ENCODE data around the gene DNAH9. TPM values are rescaled to one million over a fixed set of nuclear protein-coding genes. Genes with fewer than 3 reads are reported as not detected.
"Not testable (repeated sequence)": the region's sequence is repeated elsewhere in the genome, so short reads cannot be mapped to it uniquely, and the experiment has no call there.

Gene DNAH9
- total RNA-seq, 2 experiments from 2014 or later, result not detected

GRCh38 chr17:11908711-11909146 is 310.5 kb downstream of the DNAH9 start:
- H3K9me3 Mint-ChIP-seq, result peaks cover 7% of the 10 kb centered on the region
- H3K4me1 Mint-ChIP-seq, result no peaks in the 10 kb centered on the region
- ChIA-PET POLR2A (no interaction called here), CTCF (no interaction called here)
- no peak overlapping the region for H3K27ac Mint-ChIP-seq
- H3K27me3 Mint-ChIP-seq, result no peaks in the 10 kb centered on the region
- DNase-seq, result no peak
- H3K36me3 Mint-ChIP-seq (ENCODE audit: low read depth), result no peaks in the 10 kb centered on the region
- no peak overlapping the region for H3K4me3 Mint-ChIP-seq

GRCh38 chr17:11909348-11909747 is 311.1 kb downstream of the DNAH9 start:
- peaks cover 5% of the 10 kb centered on the region for H3K9me3 Mint-ChIP-seq
- no peaks in the 10 kb centered on the region for H3K4me1 Mint-ChIP-seq
- DNase-seq, result no peak
- ChIA-PET POLR2A (no interaction called here), CTCF (no interaction called here)
- H3K4me3 Mint-ChIP-seq, result no peak overlapping the region
- H3K27me3 Mint-ChIP-seq, result no peaks in the 10 kb centered on the region
- no peak overlapping the region for H3K27ac Mint-ChIP-seq
- H3K36me3 Mint-ChIP-seq (ENCODE audit: low read depth), result no peaks in the 10 kb centered on the region

- ChIA-PET CTCF (no interaction called here), POLR2A (no interaction called here)
These were observed 317.8 kb downstream of the DNAH9 start for GRCh38 chr17:11916091-11916490.

DNA sequence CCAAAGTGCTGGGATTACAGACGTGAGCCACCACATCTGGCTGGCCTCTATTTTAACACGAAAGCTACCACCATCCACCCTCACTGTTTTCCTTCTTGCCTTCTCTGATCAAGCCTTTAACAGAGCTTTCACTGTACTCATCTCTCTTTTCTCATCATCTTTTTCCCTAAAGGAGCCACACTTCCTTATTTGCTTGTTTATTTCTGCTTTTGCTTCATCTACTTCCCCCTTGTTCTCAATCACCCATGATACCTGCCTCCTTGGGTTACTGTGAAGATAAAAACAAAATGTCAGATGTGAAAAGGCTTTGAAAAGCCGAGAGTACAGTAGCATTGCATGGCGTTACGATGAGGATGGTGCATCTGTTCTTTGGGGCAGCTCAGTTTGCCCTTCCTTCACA is 319.1 kb downstream of the DNAH9 start:
- Mint-ChIP-seq H3K27me3 (no peaks in the 10 kb centered on the region), H3K9me3 (no peaks in the 10 kb centered on the region), H3K36me3 (ENCODE audit: low read depth) (no peaks in the 10 kb centered on the region), H3K4me1 (no peaks in the 10 kb centered on the region), H3K27ac (no peak overlapping the region), H3K4me3 (no peak overlapping the region)
- POLR2A ChIA-PET, result no interaction called here
- CTCF ChIA-PET, result no interaction called here
- no peak for DNase-seq

More at GRCh38 chr17:11916091-11916490, 317.8 kb downstream of the DNAH9 start:
- no peak for DNase-seq
- H3K4me1 Mint-ChIP-seq, result no peaks in the 10 kb centered on the region
- no peaks in the 10 kb centered on the region for H3K36me3 Mint-ChIP-seq (ENCODE audit: low read depth)
- H3K9me3 Mint-ChIP-seq, result peaks cover 5% of the 10 kb centered on the region
- no peak overlapping the region for H3K4me3 Mint-ChIP-seq
- H3K27ac Mint-ChIP-seq, result no peak overlapping the region
- no peaks in the 10 kb centered on the region for H3K27me3 Mint-ChIP-seq

- ChIA-PET CTCF (no interaction called here), POLR2A (no interaction called here)
- Mint-ChIP-seq H3K27ac (no peak overlapping the region), H3K27me3 (no peaks in the 10 kb centered on the region), H3K36me3 (ENCODE audit: low read depth) (no peaks in the 10 kb centered on the region), H3K4me1 (no peaks in the 10 kb centered on the region), H3K9me3 (no peaks in the 10 kb centered on the region), H3K4me3 (no peak overlapping the region)
- DNase-seq, result no peak
These were observed 323.0 kb downstream of the DNAH9 start for GRCh38 chr17:11921296-11921695.

- Mint-ChIP-seq H3K36me3 (ENCODE audit: low read depth) (no peaks in the 10 kb centered on the region), H3K27me3 (no peaks in the 10 kb centered on the region), H3K4me3 (no peak overlapping the region), H3K4me1 (no peaks in the 10 kb centered on the region), H3K9me3 (no peaks in the 10 kb centered on the region), H3K27ac (no peak overlapping the region)
- DNase-seq, result no peak
- POLR2A ChIA-PET, result no interaction called here
- CTCF ChIA-PET, result no interaction called here
These were observed 324.4 kb downstream of the DNAH9 start for GRCh38 chr17:11922638-11923037.

GRCh38 chr17:11924076-11924475 is 325.8 kb downstream of the DNAH9 start:
- POLR2A ChIA-PET, result no interaction called here
- Mint-ChIP-seq H3K36me3 (ENCODE audit: low read depth) (no peaks in the 10 kb centered on the region), H3K27me3 (no peaks in the 10 kb centered on the region), H3K9me3 (no peaks in the 10 kb centered on the region), H3K4me1 (no peaks in the 10 kb centered on the region), H3K27ac (no peak overlapping the region), H3K4me3 (no peak overlapping the region)
- CTCF ChIA-PET, result no interaction called here
- no peak for DNase-seq

DNA sequence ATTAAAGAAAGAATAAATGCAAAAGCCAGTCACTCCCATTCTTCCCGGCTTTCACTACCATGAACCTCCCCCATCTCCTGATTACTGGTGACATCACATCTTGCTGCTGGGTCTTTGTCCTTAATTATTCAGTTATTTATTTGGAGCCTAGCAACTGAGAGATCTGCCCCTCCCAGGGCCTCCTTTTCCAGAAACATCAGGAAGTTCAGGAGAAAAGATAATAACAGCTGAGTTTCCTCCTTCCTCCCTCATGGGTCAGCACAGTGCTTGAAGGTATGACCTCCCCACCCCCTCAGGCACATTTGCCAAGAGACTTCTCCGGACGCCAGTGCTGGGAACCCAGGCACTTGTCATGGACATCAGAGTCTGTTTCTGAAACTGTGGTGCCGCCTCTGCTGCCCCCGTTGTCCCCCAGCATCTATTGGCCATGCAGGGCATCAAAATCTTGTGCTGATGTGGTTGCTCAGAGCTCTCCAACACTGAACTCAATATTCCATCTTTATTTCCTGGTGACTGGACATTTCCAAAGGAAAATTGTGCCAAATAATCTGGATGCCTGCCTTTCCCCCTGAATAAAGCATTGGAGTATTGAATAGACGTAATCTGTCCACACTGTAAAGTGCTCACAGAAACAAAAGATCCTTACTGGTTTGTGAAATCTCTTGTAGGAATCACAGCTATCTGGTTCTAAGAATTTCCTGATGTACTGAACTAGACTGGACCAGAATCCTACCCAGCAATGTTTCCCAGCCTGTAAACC is 327.2 kb downstream of the DNAH9 start:
- no peak overlapping the region for H3K27ac Mint-ChIP-seq
- no peak for DNase-seq
- H3K9me3 Mint-ChIP-seq, result no peaks in the 10 kb centered on the region
- no peaks in the 10 kb centered on the region for H3K36me3 Mint-ChIP-seq (ENCODE audit: low read depth)
- ChIA-PET CTCF (no interaction called here), POLR2A (interaction anchor here (0.7 kb wide), 1 partner anchor 330 kb away, joined by 3 read pairs; no protein-coding TSS in a partner anchor)
- H3K4me1 Mint-ChIP-seq, result no peaks in the 10 kb centered on the region
- no peak overlapping the region for H3K4me3 Mint-ChIP-seq
- no peaks in the 10 kb centered on the region for H3K27me3 Mint-ChIP-seq

DNA sequence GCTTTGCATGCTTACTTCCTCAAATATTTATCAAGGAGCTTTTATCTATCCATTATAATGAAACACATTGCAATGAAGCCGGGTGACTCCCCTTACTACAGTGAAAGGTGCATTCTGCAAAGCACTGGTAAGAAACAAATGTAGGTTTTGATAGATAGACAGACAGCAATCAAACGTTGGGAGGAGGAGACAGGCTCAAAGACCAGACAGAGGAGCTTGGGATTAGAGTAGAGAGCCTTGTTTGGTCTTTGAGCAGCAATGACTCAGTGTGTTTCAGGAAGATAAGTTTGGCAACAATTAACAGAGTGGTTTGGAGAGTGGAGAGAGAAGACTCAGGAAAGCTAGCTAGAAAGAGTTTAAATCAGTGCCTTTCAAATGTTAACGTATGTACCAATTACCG is 330.2 kb downstream of the DNAH9 start:
- Mint-ChIP-seq H3K36me3 (ENCODE audit: low read depth) (no peaks in the 10 kb centered on the region), H3K4me3 (no peak overlapping the region), H3K4me1 (no peaks in the 10 kb centered on the region), H3K27ac (no peak overlapping the region), H3K9me3 (no peaks in the 10 kb centered on the region), H3K27me3 (no peaks in the 10 kb centered on the region)
- DNase-seq, result no peak
- CTCF ChIA-PET, result no interaction called here
- POLR2A ChIA-PET, result no interaction called here

GRCh38 chr17:11932337-11932898 is 334.1 kb downstream of the DNAH9 start:
- Mint-ChIP-seq H3K4me1 (no peaks in the 10 kb centered on the region), H3K4me3 (no peak overlapping the region), H3K9me3 (no peaks in the 10 kb centered on the region), H3K27me3 (no peaks in the 10 kb centered on the region), H3K36me3 (ENCODE audit: low read depth) (no peaks in the 10 kb centered on the region), H3K27ac (no peak overlapping the region)
- POLR2A ChIA-PET, result no interaction called here
- DNase-seq, result no peak
- CTCF ChIA-PET, result no interaction called here

- Mint-ChIP-seq H3K4me3 (no peak overlapping the region), H3K4me1 (no peaks in the 10 kb centered on the region), H3K27me3 (no peaks in the 10 kb centered on the region), H3K36me3 (ENCODE audit: low read depth) (no peaks in the 10 kb centered on the region), H3K9me3 (no peaks in the 10 kb centered on the region), H3K27ac (no peak overlapping the region)
- CTCF ChIA-PET, result interaction anchor here (1.5 kb wide), 1 partner anchor 20 kb away, joined by 3 read pairs; no protein-coding TSS in a partner anchor
- DNase-seq, result peak; percentile 28
- POLR2A ChIA-PET, result no interaction called here
These were observed 337.6 kb downstream of the DNAH9 start for GRCh38 chr17:11935734-11936406.

GRCh38 chr17:11940904-11941303 is 342.6 kb downstream of the DNAH9 start:
- Mint-ChIP-seq H3K4me3 (no peak overlapping the region), H3K27me3 (no peaks in the 10 kb centered on the region), H3K36me3 (ENCODE audit: low read depth) (no peaks in the 10 kb centered on the region), H3K9me3 (no peaks in the 10 kb centered on the region), H3K4me1 (no peaks in the 10 kb centered on the region), H3K27ac (no peak overlapping the region)
- CTCF ChIA-PET, result no interaction called here
- POLR2A ChIA-PET, result interaction anchor here (1.5 kb wide), 1 partner anchor 57 kb away, joined by 5 read pairs; the partner anchor contains the start of gene ZNF18
- no peak for DNase-seq

- H3K4me1 Mint-ChIP-seq; H3K9me3 Mint-ChIP-seq; H3K36me3 Mint-ChIP-seq (ENCODE audit: low read depth); H3K4me3 Mint-ChIP-seq; CTCF ChIA-PET; POLR2A ChIA-PET; H3K27me3 Mint-ChIP-seq; H3K27ac Mint-ChIP-seq; DNase-seq: not testable (repeated sequence)
These were observed 344.8 kb downstream of the DNAH9 start for GRCh38 chr17:11943086-11943485.
